SK-N-SH (cell line): ENCODE data around the gene PCNX2. TPM values are rescaled to one million over a fixed set of nuclear protein-coding genes. Genes with fewer than 3 reads are reported as not detected.

ENCODE experiments used
- CTCF ChIA-PET: fragments of 300-600, 350-600 bp; formaldehyde crosslinking; extraction: SDS; loops from one replicate; lab custom pipeline; 2021; lab: Yijun Ruan, JAX
- POLR2A ChIA-PET: fragments of 350-600 bp; sonication (Branson Sonifier 250); formaldehyde crosslinking; extraction: SDS; loops from one replicate; lab custom pipeline; 2020; ENCODE audit warnings: antibody characterized with exemption, inconsistent platforms; lab: Yijun Ruan, JAX
- DNase-seq: peaks from one replicate; pipeline ENCODE4 v3.0.0; 2012
- H2AFZ ChIP-seq: fragments of 200-600 bp; sonication (generic); 2 replicates; pipeline ENCODE4 v1.8.1; 2016; ENCODE audit warnings: antibody characterized with exemption, mild to moderate bottlenecking, low read depth
- H3F3A ChIP-seq: fragments of 200-600 bp; sonication (generic); replicated peaks from 2 replicates; pipeline ENCODE3; 2016; ENCODE audit warnings: antibody characterized with exemption, mild to moderate bottlenecking; ENCODE audit not compliant: insufficient read depth
- H3K27ac ChIP-seq, 2 experiments: fragments of 200-500 bp in 1 of 2; fragments of 200-600 bp in 1 of 2; sonication (Bioruptor generic) in 1 of 2; sonication (generic), shearing (Covaris generic) in 1 of 2; 2 replicates each; pipeline versions ENCODE4 v1.5.1 to v1.6.1; 2014 to 2016; ENCODE audit warnings: low read depth in 2 of 2, inconsistent platforms in 1 of 2, low read length in 1 of 2, mild to moderate bottlenecking in 1 of 2, mixed read lengths in 1 of 2
- H3K27me3 ChIP-seq: fragments of 200-600 bp; sonication (generic), shearing (Covaris generic); 2 replicates; pipeline ENCODE4 v1.6.1; 2016; ENCODE audit warnings: mixed run types; ENCODE audit not compliant: insufficient read depth
- H3K36me3 ChIP-seq, 2 experiments: fragments of 200-500 bp in 1 of 2; fragments of 200-600 bp in 1 of 2; sonication (Bioruptor generic) in 1 of 2; sonication (generic) in 1 of 2; replicated peaks in 1 of 2; 2 replicates each; pipeline versions ENCODE3 to v1.5.1; 2014 to 2016; ENCODE audit warnings: low read length in 1 of 2, mild to moderate bottlenecking in 1 of 2; ENCODE audit not compliant: insufficient read depth in 2 of 2, control insufficient read depth in 1 of 2
- H3K4me1 ChIP-seq, 2 experiments: fragments of 200-500 bp in 1 of 2; fragments of 200-600 bp in 1 of 2; sonication (Bioruptor generic) in 1 of 2; sonication (generic), shearing (Covaris generic) in 1 of 2; 2 replicates each; pipeline versions ENCODE4 v1.5.1 to v1.6.1; 2014 to 2016; ENCODE audit warnings: low read depth in 1 of 2, low read length in 1 of 2, mixed run types in 1 of 2; ENCODE audit not compliant: insufficient read depth in 2 of 2, control insufficient read depth in 1 of 2
- H3K4me2 ChIP-seq: fragments of 200-600 bp; sonication (generic), shearing (Covaris generic); 2 replicates; pipeline ENCODE4 v1.6.1; 2017; ENCODE audit warnings: mixed run types
- H3K4me3 ChIP-seq, 2 experiments: fragments of 200-500 bp in 1 of 2; fragments of 200-600 bp in 1 of 2; sonication (Bioruptor generic) in 1 of 2; sonication (generic), shearing (Covaris generic) in 1 of 2; 2 replicates each; pipeline versions ENCODE4 v1.5.1 to v1.8.1; 2014 to 2016; ENCODE audit warnings: low read depth in 2 of 2, inconsistent platforms in 1 of 2, low read length in 1 of 2, mild to moderate bottlenecking in 1 of 2, mixed read lengths in 1 of 2, moderate library complexity in 1 of 2
- H3K79me2 ChIP-seq: fragments of 200-600 bp; sonication (generic); 2 replicates; pipeline ENCODE4 v1.8.1; 2017; ENCODE audit warnings: mild to moderate bottlenecking; ENCODE audit not compliant: insufficient read depth
- H3K9ac ChIP-seq: fragments of 200-600 bp; sonication (generic); 2 replicates; pipeline ENCODE4 v1.6.1; 2017; ENCODE audit warnings: mixed run types
- H3K9me2 ChIP-seq: fragments of 200-600 bp; sonication (generic); 2 replicates; pipeline ENCODE4 v1.6.1; 2017; ENCODE audit warnings: mixed run types
- H3K9me3 ChIP-seq: fragments of 200-600 bp; sonication (generic); 2 replicates; pipeline ENCODE4 v1.6.1; 2017; ENCODE audit warnings: mixed run types, mild to moderate bottlenecking, moderate library complexity
- H4K20me1 ChIP-seq: fragments of 200-600 bp; sonication (generic); 2 replicates; pipeline ENCODE4 v1.6.1; 2017; ENCODE audit warnings: mild to moderate bottlenecking, mixed run types; ENCODE audit not compliant: insufficient read depth
- EP300 ChIP-seq, 2 experiments: IDR thresholded peaks; 2 replicates each; pipeline versions ENCODE4 v1.4.0 to v1.6.1; 2012; ENCODE audit warnings: borderline replicate concordance in 1 of 2, low read depth in 1 of 2, low read length in 1 of 2
- GABPA ChIP-seq: IDR thresholded peaks from 2 replicates; pipeline ENCODE4 v1.4.0; 2012; ENCODE audit warnings: low read depth, mild to moderate bottlenecking
- IRF3 ChIP-seq: fragments of 150-350 bp; IDR thresholded peaks from 2 replicates; pipeline ENCODE4 v1.6.1; 2016; ENCODE audit warnings: mild to moderate bottlenecking, low read depth, low read length
- JUND ChIP-seq: IDR thresholded peaks from 2 replicates; pipeline ENCODE4 v1.4.0; 2012
- NRF1 ChIP-seq: IDR thresholded peaks from 2 replicates; pipeline ENCODE4 v1.6.1; 2012; ENCODE audit warnings: low read depth, mild to moderate bottlenecking, low read length
- RCOR1 ChIP-seq: fragments of 150-350 bp; IDR thresholded peaks from 2 replicates; pipeline ENCODE4 v1.6.1; 2017; ENCODE audit warnings: antibody characterized with exemption, low read length
- RFX5 ChIP-seq: IDR thresholded peaks from 2 replicates; pipeline ENCODE4 v1.6.1; 2012; ENCODE audit warnings: mild to moderate bottlenecking, improper control_type of control experiment, low read length
- RXRA ChIP-seq: IDR thresholded peaks from 2 replicates; pipeline ENCODE4 v1.4.0; 2012; ENCODE audit warnings: low read depth, mild to moderate bottlenecking, borderline replicate concordance
- TAF1 ChIP-seq: IDR thresholded peaks from 2 replicates; pipeline ENCODE4 v1.6.1; 2012; ENCODE audit warnings: low read depth, mild to moderate bottlenecking, low read length, moderate library complexity, borderline replicate concordance
- TCF12 ChIP-seq: IDR thresholded peaks from 2 replicates; pipeline ENCODE4 v1.4.0; 2012
- USF2 ChIP-seq: fragments of 150-350 bp; IDR thresholded peaks from 2 replicates; pipeline ENCODE4 v1.6.1; 2017; ENCODE audit warnings: antibody characterized with exemption, low read length, low read depth, borderline replicate concordance
- YY1 ChIP-seq: IDR thresholded peaks from 2 replicates; pipeline ENCODE4 v1.4.0; 2012; ENCODE audit warnings: low read depth, mild to moderate bottlenecking
- WGBS: methylation state at CpG from one replicate; pipeline ENCODE4 v1.1.6; 2017; ENCODE audit warnings: low lambda C conversion rate; 5-methylcytosine and 5-hydroxymethylcytosine counted together
- polyA plus RNA-seq, 3 experiments: library from polyadenylated mRNA; depleted of rRNA; stranded (reverse); fragments of >200 nt; gene quantifications; 2 replicates each; pipeline ENCODE4 v1.2.3, GENCODE V29; 2012
- TF ChIP-seq, protein P1 (sequence below): IDR thresholded peaks from 2 replicates; pipeline ENCODE4 v1.6.1; 2012; ENCODE audit warnings: mild to moderate bottlenecking, low read depth, low read length, moderate library complexity
- TF ChIP-seq, protein P2 (sequence below): IDR thresholded peaks from 2 replicates; pipeline ENCODE4 v1.4.0; 2012; ENCODE audit warnings: low read depth, borderline replicate concordance

The PCNX2 gene
- polyA plus RNA-seq, 1 of the 3 experiments (the other 2 are of a cell fraction) = 10.6 TPM

DNA sequence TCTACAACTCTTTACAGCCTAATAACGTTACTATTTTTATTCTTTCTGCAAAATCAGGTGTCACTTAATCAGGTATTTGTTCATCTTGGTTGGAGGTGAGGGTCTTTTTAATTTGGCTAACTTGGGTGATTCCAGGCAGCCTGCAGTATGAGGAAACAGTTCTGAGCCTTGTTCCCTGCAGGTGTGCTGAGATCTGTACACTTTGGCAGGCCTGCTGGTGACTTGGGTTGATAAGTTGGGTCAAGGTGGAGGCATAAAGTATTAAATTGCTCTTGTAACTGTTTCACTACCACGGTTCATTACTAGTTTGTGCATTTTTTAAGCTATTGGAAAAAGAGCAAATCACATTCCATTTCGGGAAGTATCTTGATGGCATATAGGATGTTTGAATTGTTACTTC, 42.0 kb upstream of the PCNX2 start:
- no peak overlapping the region for H3K4me2 ChIP-seq
- H3K36me3 ChIP-seq = no peaks in the 10 kb centered on the region
- no peaks in the 10 kb centered on the region for H3K79me2 ChIP-seq
- ChIA-PET POLR2A (no interaction called here), CTCF (interaction anchor here (1.1 to 1.3 kb wide), 2 partner anchors 26 to 36 kb away, joined by 3 to 4 read pairs; no protein-coding TSS in a partner anchor)
- no peak overlapping the region for H3K4me3 ChIP-seq
- no peaks in the 10 kb centered on the region for H3F3A ChIP-seq
- no peaks in the 10 kb centered on the region for H3K27me3 ChIP-seq
- WGBS = 55% methylated on average over 3 of the region's 3 CpGs
- H3K4me1 ChIP-seq = no peaks in the 10 kb centered on the region; a peak in 1 of 4 replicates
- no peak for TF ChIP-seq RFX5
- no peak for TF ChIP-seq USF2
- TF ChIP-seq JUND = no peak
- no peak for TF ChIP-seq YY1
- no peak for TF ChIP-seq NRF1
- TF ChIP-seq IRF3 = no peak
- TF ChIP-seq, protein P1, sequence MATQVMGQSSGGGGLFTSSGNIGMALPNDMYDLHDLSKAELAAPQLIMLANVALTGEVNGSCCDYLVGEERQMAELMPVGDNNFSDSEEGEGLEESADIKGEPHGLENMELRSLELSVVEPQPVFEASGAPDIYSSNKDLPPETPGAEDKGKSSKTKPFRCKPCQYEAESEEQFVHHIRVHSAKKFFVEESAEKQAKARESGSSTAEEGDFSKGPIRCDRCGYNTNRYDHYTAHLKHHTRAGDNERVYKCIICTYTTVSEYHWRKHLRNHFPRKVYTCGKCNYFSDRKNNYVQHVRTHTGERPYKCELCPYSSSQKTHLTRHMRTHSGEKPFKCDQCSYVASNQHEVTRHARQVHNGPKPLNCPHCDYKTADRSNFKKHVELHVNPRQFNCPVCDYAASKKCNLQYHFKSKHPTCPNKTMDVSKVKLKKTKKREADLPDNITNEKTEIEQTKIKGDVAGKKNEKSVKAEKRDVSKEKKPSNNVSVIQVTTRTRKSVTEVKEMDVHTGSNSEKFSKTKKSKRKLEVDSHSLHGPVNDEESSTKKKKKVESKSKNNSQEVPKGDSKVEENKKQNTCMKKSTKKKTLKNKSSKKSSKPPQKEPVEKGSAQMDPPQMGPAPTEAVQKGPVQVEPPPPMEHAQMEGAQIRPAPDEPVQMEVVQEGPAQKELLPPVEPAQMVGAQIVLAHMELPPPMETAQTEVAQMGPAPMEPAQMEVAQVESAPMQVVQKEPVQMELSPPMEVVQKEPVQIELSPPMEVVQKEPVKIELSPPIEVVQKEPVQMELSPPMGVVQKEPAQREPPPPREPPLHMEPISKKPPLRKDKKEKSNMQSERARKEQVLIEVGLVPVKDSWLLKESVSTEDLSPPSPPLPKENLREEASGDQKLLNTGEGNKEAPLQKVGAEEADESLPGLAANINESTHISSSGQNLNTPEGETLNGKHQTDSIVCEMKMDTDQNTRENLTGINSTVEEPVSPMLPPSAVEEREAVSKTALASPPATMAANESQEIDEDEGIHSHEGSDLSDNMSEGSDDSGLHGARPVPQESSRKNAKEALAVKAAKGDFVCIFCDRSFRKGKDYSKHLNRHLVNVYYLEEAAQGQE = no peak
- TF ChIP-seq GABPA = no peak
- no peak for TF ChIP-seq TAF1
- no peak for TF ChIP-seq TCF12
- no peak for TF ChIP-seq RXRA
- no peak for TF ChIP-seq EP300 (IDR thresholded peaks at IDR 0.05; ENCODE audit: borderline replicate concordance in 1 of 2, low read depth in 1 of 2, low read length in 1 of 2)
- TF ChIP-seq, protein P2, sequence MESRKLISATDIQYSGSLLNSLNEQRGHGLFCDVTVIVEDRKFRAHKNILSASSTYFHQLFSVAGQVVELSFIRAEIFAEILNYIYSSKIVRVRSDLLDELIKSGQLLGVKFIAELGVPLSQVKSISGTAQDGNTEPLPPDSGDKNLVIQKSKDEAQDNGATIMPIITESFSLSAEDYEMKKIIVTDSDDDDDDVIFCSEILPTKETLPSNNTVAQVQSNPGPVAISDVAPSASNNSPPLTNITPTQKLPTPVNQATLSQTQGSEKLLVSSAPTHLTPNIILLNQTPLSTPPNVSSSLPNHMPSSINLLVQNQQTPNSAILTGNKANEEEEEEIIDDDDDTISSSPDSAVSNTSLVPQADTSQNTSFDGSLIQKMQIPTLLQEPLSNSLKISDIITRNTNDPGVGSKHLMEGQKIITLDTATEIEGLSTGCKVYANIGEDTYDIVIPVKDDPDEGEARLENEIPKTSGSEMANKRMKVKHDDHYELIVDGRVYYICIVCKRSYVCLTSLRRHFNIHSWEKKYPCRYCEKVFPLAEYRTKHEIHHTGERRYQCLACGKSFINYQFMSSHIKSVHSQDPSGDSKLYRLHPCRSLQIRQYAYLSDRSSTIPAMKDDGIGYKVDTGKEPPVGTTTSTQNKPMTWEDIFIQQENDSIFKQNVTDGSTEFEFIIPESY = no peak
- no peak for TF ChIP-seq RCOR1
- H3K9me3 ChIP-seq = no peaks in the 10 kb centered on the region
- H3K9me2 ChIP-seq = no peaks in the 10 kb centered on the region
- H4K20me1 ChIP-seq = no peaks in the 10 kb centered on the region
- H3K9ac ChIP-seq = no peak overlapping the region
- no peak overlapping the region for H3K27ac ChIP-seq
- no peak overlapping the region for H2AFZ ChIP-seq
- no peak for DNase-seq
